PC-3 (cell line): ENCODE results near the gene KCNQ5.

Experiments
- EZH2 ChIP-seq: fragments of 300-600 bp; sonication (generic); IDR thresholded peaks from one replicate; pipeline ENCODE4 v1.6.1; 2017; ENCODE audit warnings: antibody characterized with exemption, mild to moderate bottlenecking, low read length; ENCODE audit not compliant: unreplicated experiment
- TF ChIP-seq, protein P1 (sequence below): fragments of 300-600 bp; sonication (generic); conservative IDR thresholded peaks from 2 replicates; pipeline ENCODE4 v1.5.1; 2017; ENCODE audit warnings: antibody characterized with exemption, low read depth, mild to moderate bottlenecking, low read length

DNA sequence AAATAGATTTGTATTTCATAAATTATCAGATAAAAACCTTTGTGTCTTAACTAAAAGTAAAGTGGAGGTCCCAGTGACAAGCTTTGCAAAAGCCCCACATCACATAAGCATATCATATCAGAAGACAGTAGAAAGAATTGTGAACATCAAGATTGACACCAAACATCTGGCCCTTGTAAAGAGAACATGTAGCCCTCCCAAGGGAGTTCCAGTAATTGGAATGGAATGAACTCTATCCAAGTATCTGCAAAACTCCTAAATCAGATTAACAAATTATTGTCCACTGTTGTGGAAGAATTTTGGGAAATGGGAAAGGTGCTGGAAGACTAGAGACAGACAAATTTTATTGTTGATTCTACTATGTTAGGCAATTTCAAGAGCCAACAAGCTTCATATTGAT is 268.8 kb downstream of the KCNQ5 start:
- TF ChIP-seq, protein P1, sequence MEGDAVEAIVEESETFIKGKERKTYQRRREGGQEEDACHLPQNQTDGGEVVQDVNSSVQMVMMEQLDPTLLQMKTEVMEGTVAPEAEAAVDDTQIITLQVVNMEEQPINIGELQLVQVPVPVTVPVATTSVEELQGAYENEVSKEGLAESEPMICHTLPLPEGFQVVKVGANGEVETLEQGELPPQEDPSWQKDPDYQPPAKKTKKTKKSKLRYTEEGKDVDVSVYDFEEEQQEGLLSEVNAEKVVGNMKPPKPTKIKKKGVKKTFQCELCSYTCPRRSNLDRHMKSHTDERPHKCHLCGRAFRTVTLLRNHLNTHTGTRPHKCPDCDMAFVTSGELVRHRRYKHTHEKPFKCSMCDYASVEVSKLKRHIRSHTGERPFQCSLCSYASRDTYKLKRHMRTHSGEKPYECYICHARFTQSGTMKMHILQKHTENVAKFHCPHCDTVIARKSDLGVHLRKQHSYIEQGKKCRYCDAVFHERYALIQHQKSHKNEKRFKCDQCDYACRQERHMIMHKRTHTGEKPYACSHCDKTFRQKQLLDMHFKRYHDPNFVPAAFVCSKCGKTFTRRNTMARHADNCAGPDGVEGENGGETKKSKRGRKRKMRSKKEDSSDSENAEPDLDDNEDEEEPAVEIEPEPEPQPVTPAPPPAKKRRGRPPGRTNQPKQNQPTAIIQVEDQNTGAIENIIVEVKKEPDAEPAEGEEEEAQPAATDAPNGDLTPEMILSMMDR, result no peak
- TF ChIP-seq EZH2, result no peak
